COLO668 (cell line): ENCODE measurements around the gene C18orf63.
"Not testable (repeated sequence)": the region's sequence is repeated elsewhere in the genome, so short reads cannot be mapped to it uniquely, and the experiment has no call there.

Experiments used
- DNase-seq: peaks from one replicate; lab custom pipeline; 2025; ENCODE audit not compliant: unreplicated experiment; lab: John Stamatoyannopoulos, UW

C18orf63 gene

DNA sequence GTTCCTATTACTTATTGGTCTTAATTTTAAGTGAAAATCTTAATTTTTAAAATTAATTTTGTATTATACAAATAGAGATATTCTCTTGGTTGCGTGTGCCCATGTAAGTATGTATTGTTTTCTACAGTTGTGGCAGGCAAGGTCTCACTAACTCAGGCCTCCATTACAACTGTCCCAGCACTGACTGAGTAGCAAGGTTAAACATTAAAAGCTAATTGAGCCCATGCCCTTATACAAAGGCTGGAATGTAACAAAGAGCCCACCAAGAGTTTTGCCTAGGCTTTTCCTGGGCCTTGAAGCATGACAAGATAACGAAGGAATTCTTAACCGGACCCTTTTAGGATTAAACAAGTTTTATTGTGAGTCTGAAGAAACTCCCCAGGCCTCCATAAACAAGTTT is 11.2 kb downstream of the C18orf63 start:
- not testable (repeated sequence) for DNase-seq

DNA sequence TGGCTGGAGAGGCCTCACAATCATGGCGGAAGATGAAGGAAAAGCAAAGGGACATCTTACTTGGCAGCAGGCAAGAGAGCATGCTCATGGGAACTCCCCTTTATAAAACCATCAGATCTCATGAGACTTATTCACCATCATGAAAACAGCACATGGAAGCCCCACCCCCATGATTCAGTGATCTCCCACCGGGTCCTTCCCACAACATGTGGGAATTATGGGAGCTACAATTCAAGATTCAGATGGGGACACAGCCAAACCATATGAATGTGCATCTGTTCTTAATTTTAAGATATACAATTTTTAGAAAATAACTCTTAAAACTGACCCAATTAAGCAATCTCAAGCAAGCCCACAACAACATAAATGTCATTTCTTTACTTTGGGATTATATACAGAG is 12.6 kb downstream of the C18orf63 start:
- no peak for DNase-seq

DNA sequence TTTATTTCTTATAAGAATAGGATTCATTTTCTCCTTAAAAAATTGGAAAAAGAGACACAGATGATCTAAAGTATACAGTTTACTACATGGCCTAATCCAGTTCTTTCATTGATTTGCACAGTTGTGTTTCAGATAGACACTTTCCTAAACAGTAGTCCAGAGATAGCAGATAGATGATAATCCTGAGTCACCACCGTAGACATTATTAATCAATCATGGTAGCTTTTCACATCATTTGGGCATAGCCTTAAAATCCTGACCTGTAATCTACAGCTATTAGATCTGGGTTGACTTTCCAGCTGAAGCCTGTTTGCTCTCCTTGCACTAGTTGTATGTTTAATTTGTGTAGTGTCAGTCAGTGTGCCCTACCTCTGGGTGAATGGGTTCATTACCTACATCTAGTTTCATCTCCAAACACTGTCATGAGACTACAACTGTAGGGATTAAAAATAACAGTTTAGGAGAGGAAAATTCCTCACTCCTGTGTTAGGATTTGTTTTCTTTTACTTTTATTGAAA is 14.1 kb downstream of the C18orf63 start:
- DNase-seq, result no peak

DNA sequence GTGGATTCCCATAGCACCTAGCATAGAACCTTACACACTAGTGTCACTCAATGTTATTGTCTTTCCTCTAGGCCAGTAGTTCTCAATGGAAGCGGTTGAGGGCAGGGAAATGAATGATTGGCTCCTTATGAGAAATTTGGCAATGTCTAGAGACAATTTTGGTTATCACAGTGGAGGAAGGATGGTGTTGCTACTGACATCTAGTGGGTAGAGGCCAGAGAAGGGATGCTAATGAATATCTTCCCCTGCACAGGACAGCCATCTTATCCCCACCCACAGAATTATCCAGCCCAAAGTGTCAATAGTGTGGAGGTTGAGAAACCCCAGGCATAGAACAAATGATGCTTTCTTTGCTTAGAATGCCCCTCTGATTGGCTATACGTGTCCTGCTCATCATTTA is 15.8 kb downstream of the C18orf63 start:
- no peak for DNase-seq

DNA sequence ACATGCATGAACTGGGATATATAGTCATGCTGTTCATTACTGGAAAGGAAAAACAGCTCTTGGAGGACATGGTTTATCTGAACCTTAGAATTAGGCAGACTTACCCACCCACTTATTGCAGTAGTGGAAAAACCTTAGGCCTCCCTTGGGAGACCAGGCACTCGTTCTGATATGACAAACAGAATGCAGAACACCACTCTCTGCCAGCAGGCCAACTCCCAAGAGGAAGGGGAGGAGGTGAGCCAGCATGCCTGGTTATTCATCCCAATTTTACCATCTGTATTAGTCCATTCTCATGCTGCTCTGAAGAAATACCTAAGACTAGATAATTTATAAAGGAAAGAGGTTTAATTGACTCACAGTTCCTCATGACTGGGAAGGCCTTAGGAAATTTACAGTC is 17.5 kb downstream of the C18orf63 start:
- no peak for DNase-seq

DNA sequence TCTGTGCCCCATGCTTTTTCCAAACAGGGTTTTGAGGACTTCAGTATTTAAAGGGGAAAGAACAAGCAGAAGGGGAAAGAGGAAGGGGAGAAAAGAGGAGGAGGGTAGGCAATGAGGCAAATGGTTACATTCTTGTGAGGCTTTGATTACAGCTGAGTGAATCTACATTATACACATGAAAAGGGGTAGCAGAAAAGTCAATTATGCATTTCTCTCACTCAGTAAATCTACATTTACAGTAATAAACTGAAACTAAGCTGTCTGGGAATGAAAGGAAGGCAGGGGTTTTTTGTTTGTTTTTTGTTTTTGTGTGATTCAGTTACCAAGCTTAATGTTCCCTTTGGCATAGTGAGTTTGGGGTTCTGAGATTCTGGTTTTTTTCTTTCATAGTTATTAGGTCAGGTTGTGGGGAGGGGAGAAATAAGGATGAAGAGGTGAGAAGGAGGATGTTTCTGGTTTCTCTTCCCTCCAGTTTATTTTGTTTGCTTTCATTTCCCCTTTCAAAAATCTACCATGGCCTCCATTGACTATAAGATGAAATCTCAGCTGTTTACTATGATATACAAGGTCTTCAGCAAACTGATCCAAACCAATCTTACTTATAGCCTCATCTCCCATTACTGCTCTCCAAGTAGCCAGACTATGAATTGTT is 18.7 kb downstream of the C18orf63 start:
- no peak for DNase-seq

DNA sequence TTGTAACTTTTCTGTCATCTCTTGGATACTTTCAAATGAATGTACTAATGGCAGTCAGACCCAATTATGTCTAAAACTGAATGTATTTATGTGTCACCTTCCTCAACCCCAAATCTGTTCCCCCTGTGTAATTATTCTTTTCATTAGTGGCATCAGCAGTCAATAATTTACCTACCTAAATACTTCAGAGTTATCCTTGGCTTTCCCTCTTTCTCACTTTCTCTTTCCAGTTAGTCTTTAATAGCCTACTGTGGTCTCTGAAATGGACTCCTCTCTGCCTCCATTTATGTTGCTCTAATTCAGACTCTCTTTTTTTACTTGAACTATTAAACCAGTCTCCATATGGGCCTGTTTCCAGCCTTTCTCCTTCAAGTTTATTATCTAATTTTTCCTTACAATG is 21.0 kb downstream of the C18orf63 start:
- DNase-seq, result no peak

DNA sequence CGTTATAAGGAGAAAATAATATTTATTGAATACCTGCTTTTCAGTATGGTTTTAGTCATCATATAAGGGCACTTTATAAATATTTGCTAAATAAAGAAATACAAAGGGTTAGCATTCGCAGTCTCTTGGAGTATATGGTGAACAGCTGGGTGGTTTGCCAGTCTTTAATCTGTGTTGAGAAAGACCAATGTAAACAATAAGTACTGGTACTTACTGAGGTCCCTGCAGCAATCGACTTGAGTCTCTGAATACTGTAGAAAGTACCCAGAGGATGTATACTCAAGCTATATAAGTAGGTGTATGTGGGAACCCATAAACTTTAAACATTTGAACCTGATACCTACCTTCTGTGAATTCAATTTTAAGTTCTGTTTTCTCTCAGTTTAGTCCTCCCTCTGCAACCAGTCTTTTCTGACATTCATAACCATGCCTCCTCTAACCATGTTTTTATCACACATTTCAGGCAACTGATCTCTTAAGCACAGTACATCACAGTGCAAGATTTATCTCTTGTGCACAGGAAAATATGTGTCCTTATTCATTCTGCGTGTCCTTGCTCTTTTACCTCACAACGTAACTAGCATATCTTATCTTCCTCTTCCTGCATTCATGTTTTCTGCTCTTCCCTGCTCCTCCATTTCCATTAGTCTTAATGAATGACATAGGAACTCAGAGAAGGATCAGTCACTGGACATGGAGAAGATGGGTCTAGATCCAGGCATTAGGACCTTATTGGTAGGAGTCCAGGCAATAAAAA is 21.7 kb downstream of the C18orf63 start:
- no peak for DNase-seq

DNA sequence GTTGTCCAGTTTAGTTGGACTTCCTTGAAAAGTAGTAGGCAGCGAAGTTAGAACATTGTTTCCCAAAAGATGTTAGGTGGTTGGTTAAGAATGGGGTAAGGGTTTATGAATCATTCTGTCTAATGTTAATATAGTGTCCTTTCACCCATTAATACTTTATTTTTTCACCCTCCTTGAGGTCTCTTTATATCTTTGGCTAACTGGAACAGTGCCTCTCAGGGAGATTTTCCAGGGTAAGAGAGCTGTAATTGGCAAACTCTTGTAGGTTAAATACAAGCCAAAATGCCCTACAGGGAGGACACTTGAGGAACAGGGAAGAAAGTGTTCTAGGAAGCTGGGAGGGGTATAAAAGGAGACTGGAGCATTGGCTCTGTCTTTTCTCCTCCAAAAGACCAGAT is 22.3 kb downstream of the C18orf63 start:
- DNase-seq, result no peak

DNA sequence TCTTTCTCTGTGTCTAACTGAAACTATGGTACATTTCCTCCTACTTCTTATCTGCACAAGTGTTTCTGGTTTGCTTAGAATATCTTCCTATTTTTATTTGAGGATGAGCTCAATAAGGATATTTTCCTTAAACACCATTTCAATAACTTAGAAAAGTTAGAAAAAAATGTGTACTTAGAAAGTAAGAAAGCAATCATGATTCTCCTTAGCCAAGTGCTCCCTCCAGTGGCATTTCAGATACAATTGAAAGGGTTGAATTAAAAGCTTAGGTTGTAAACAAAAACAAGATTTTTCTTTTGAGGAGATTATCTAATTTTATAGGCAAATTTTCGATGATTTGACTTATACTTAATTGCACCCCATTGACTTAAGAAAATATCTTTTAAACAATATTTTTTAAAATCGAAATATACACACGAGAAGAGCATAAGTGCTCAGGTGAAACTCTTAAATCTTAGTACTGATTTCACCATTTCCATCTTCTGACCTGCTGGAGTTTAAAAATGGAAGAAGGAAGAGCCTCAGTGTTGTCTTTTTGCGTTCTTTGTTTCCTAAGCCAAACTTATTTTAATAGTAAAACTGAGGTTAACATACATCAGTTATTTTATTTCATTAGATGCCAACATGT is 26.9 kb downstream of the C18orf63 start:
- DNase-seq, result peak; percentile 42

DNA sequence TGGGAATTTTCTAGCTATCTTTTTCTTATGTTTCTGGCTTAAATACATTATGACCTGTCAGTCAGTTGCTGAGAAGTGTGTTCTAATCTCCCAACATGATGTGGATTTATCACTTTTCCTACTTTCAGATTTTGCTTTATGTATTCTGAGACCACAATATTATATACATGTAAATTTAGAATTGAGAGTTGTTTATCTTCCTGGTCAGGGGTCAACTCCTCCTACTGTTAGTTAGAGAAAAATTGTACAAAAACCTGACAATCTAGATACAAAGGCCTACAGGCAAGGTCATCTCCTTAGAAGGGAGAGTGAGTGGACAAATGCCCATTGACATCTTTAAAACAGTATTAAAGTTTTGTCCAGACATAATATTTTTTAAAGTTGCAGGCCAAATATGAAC is 30.6 kb downstream of the C18orf63 start:
- DNase-seq, result no peak

DNA sequence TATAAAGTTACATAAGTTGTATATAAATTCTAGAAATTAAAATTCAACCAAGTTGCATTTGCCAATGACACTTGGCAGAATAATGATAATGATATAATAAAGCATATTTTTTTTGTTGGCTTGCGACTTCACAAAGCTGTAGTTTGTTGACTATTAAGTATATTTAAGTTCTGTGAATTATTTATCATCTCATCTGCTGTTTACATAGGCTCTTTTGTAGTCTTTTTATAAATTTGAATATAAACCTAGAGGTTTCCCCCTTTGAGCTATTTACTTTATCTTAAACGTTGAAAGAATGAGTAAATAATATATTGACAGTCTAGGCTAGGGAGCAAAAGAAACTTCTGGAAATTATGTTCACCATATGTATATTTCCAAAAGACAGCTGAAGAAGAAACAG is 32.9 kb downstream of the C18orf63 start:
- DNase-seq, result no peak

DNA sequence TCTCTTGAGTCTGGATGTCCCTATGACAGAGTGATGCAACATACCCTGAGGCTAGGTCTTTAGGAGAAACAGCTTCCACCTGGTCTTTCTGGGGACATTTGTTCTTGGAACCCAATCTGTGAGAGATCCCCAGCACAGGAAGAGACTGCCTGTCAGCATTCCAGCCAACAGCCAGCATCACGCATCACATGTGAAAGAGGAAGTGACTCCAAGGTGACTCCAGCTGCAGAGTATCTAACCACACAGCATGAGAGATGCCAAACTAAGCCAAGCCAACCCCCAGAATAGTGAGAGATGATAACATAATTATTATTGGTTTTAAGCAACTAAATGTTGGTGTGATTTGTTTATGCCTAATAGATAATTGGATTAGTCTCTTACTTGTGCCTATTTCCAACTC is 35.7 kb downstream of the C18orf63 start:
- no peak for DNase-seq

DNA sequence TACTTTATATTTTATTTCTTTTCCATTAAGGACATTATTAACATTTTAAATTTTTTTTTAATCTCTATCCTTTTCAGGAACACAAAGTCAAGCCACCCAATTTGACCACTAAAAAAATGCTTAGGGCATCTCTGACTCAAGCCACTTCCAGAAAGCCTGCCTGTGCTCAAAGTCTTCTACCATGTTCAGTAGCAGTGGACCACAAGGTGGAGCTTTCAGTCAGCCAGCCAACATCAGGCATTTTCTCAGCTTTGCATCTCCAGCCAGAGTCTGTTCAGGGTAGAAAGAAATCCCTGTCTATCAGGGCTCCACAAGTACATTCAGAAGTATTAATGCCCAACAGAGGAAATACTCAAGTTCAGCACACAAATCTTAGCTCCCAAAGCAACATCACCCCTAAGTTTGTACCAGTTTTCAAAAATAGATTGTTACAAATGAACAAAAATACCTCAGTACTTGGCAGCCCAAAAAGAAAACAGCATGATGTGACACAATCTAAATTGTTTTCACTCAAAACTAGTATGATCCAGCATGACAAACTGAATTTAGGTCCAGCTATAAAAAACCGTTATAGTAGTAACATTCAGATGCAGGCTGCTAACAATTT is 37.6 kb downstream of the C18orf63 start:
- peak; percentile 56 for DNase-seq

DNA sequence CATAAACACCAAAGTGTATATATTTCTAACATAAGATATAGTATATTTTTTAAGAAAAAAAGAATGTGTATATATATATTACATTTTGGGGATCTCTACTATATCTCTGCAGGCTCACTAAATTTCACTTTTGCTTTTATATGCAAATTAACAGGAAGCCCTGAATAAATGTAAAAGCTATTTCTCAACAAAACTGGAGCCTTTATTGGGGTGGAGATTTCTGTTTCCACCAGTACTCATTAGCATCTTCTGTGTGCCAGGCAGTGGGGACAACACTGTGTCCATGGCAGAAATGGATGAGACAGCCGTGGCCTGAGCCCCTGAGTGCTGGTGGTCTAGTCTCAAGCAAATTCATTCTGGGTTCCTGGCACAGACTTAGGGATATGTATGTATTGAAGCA is 41.3 kb downstream of the C18orf63 start:
- no peak for DNase-seq

DNA sequence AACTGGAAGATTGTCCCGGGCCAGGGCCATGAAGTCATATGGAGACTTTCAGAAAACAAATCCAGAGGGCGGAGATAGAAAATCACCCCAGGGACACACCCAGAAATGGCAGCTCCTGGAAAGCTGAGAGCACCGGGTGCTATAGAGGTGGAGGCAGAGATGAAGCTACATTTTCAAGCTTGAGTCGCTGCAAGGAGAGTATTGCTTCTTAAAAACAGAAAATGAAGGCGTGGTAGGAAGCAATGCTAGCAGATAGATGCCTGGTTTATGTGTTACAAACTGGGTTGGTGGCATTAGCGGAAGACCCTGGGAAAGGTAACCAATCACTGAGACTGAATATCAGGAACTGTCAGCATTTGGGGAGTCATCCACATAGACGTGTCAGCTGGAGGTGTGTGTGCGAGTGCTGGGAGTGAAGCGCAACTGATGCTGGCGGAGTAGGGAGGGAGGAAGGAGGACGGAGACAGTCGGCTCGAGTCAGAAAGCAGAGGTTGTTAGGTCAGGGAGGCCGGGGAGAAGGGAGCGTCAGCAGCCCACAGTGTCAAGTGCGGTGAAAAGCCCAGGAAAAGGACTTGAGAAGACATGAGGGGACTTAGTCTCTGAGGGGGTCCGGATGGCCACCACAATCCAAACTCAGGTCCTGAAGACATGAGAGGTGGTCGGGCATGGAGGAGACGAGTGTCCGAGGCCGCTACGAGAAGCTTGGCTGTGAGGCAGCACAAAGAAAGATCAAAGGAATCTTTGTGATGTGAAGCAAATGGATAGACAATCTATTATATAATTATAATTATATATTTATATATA is 45.4 kb downstream of the C18orf63 start:
- no peak for DNase-seq

DNA sequence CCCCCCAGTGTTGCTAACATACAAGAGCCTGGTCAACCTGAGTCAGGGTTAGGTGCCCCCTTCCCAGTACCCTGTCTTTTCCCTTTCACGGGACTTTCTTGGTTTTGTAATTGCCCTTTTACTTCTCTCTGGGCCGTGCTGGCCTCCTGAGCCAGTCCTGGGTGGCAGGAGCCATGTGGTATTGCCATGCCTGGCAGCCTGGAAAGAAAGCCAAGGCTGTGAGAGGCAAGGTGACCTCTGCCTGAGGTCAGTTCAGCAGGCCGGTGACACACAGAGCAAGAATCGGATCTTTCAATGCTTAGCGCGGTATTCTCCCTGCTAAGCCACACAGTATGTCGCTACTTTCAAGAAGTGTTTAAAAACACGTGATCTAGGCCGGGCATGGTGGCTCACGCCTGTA is 52.3 kb downstream of the C18orf63 start:
- no peak for DNase-seq

DNA sequence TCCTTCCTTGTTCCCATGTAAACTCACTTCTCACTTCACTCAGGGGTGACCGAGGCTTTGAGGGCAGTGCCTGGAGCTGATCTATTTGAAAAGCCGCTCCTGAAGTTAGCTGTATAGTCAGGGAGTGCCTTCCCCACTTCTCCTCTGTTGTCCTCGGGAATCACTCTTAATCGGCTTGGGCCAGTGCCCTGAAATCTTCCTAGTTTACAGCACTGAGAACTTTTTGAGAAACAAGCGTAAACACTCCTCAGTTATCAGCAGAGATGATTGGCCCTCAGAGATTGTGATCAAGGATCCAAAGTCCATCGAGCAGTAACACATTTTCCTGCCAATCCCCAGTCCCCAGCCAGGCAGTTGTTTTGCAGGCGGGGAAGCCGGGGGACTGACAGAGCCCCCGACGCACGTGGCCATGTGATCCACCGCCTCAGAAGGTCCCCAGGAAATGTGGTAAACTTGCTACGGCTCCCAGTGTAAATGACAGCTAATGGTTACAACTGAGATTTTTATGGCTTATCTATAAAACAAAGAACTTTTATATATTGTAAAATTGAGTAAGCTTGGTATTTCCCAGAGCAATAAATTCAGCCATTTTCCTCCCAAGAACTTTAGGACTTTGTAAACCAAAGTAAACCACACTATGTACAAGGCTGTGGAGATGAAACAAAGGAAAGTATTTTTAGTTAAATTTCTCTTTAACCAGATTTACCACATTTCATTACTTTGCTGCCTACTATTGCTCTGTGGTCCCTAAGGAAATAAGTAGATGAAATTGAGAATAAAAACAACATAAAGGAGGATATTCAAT is 53.5 kb downstream of the C18orf63 start:
- DNase-seq, result no peak

DNA sequence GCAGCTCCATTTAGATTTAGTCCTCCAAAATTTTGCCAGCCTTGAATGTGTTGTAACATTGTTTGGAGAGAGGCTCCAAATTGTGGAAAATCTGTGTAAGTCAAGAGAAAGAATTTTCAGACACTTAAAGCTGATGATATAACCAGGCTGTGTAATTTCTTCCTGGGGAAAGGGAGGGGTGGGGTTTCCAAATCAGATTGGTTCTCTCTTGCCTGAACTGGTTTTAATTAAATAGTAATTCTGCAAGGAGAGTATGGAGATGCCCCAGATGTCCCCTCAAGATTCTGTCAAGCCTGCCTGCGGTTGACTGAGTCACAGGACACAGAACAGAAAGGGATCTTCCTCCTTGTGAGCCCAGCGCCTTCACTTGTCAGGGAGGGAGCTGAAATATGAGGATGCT is 54.5 kb downstream of the C18orf63 start:
- DNase-seq, result no peak

DNA sequence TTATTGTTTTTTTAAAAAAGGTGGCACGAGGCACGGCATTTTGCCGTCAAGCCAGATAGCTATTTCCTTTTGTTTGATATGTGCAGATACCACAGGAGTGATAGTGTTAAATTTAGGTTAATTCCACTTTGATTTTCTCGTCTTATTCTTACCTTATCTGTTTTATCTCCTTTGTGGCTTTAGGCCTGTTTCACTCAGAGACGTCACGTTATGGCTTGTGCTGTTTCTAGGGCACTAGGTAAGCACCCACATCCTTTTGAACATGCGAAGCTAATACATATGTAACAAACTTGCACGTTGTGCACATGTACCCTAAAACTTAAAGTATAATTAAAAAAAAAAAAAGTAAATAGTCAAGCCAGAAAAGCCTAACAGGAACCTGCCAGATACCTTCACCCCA is 57.8 kb downstream of the C18orf63 start:
- no peak for DNase-seq
